HepG2 (cell line): ENCODE measurements around the gene EYA4. TPM values are rescaled to one million over a fixed set of nuclear protein-coding genes. Genes with fewer than 3 reads are reported as not detected.

Experiments
- ATAC-seq: fragments of 200-7000 bp; cut with Tn5 transposase; 3 replicates; pipeline ENCODE4 v1.9.1; 2020; ENCODE audit warnings: mild to moderate bottlenecking, moderate library complexity
- BruUV-seq: library from RNA; stranded (reverse); fragments of 400-500 nt; replicated peaks from 2 replicates; lab custom pipeline; 2021; lab: Mats Ljungman, UMichigan
- CTCF ChIA-PET: fragments of 300-600 bp; formaldehyde crosslinking; extraction: SDS; loops from one replicate; lab custom pipeline; 2021; ENCODE audit warnings: low total read pairs, inconsistent platforms, low intra/inter-chr PET ratio; lab: Yijun Ruan, JAX
- POLR2A ChIA-PET: fragments of 350-600 bp; sonication (Branson Sonifier 250); formaldehyde crosslinking; loops from one replicate; lab custom pipeline; 2020; ENCODE audit warnings: antibody characterized with exemption, inconsistent platforms; lab: Yijun Ruan, JAX
- DNase-seq: peaks from one replicate; pipeline ENCODE4 v3.0.0-alpha.2; 2015; ENCODE audit warnings: low spot score
- FAIRE-seq: peaks from 3 replicates; lab custom pipeline; 2011; peaks lifted over from hg19 to GRCh38; lab: Jason Lieb, UNC
- H2AFZ ChIP-seq: one replicate; pipeline ENCODE4 v1.6.1; 2011; ENCODE audit warnings: low read length, inconsistent platforms
- H3K27ac ChIP-seq: fragments of 300-600 bp; 3 replicates; pipeline ENCODE4 v1.8.0; 2011; ENCODE audit warnings: mixed run types, mild to moderate bottlenecking, mixed read lengths, low read length, inconsistent platforms; ENCODE audit not compliant: insufficient read depth; ENCODE audit errors: extremely low read length
- H3K27me3 ChIP-seq, 2 experiments: fragments of 200-600 bp in 1 of 2; 2 replicates in 1 of 2; 3 replicates in 1 of 2; pipeline versions ENCODE4 v1.6.0 to v1.8.0; 2011; ENCODE audit warnings: low read length in 2 of 2, mild to moderate bottlenecking in 2 of 2, moderate library complexity in 2 of 2, inconsistent platforms in 1 of 2; ENCODE audit not compliant: insufficient read depth in 2 of 2, control insufficient read depth in 1 of 2
- H3K36me3 ChIP-seq, 2 experiments: fragments of 200-600 bp in 1 of 2; replicated peaks in 1 of 2; 2 replicates in 1 of 2; 3 replicates in 1 of 2; pipeline versions ENCODE4 v1.5.1 to v1.8.0; 2011; ENCODE audit warnings: low read length in 2 of 2, inconsistent platforms in 1 of 2; ENCODE audit not compliant: insufficient read depth in 2 of 2, control insufficient read depth in 1 of 2
- H3K4me1 ChIP-seq: 2 replicates; pipeline ENCODE4 v1.5.1; 2012; ENCODE audit warnings: low read length, inconsistent platforms; ENCODE audit not compliant: insufficient read depth
- H3K4me2 ChIP-seq: 2 replicates; pipeline ENCODE4 v1.6.0; 2011; ENCODE audit warnings: low read depth, low read length, inconsistent platforms
- H3K4me3 ChIP-seq, 3 experiments: fragments of 200-600 bp in 1 of 3; sonication (generic), shearing (Covaris generic) in 1 of 3; replicated peaks in 1 of 3; 2 replicates each; pipeline ENCODE4 v1.5.1; 2011 to 2016; ENCODE audit warnings: low read length in 3 of 3, inconsistent platforms in 2 of 3, low read depth in 2 of 3, mild to moderate bottlenecking in 2 of 3, control low read depth in 1 of 3, mixed read lengths in 1 of 3; ENCODE audit not compliant: insufficient read depth in 1 of 3
- H3K79me2 ChIP-seq: one replicate; pipeline ENCODE4 v1.6.1; 2011; ENCODE audit warnings: low read length, inconsistent platforms; ENCODE audit not compliant: insufficient read depth
- H3K9ac ChIP-seq: 2 replicates; pipeline ENCODE4 v1.6.0; 2011; ENCODE audit warnings: mild to moderate bottlenecking, low read depth, low read length, inconsistent platforms; ENCODE audit not compliant: insufficient read depth
- H3K9me3 ChIP-seq: 2 replicates; pipeline ENCODE4 v1.5.1; 2012; ENCODE audit warnings: mild to moderate bottlenecking, low read length
- H4K20me1 ChIP-seq: 2 replicates; pipeline ENCODE4 v1.6.0; 2011; ENCODE audit warnings: inconsistent platforms, mild to moderate bottlenecking, low read length, moderate library complexity; ENCODE audit not compliant: insufficient read depth
- BHLHE40 ChIP-seq: IDR thresholded peaks from 2 replicates; pipeline ENCODE4 v1.6.1; 2011; ENCODE audit warnings: low read length, improper control_type of control experiment
- FOXK1 ChIP-seq: sonication (generic); formaldehyde crosslinking; IDR thresholded peaks from 2 replicates; pipeline ENCODE4 v1.4.0; 2020; ENCODE audit warnings: low read depth, missing genetic modification reagents, borderline replicate concordance
- JARID2 ChIP-seq: sonication (generic); formaldehyde crosslinking; IDR thresholded peaks from 2 replicates; pipeline ENCODE4 v1.8.1; 2023; ENCODE audit warnings: missing genetic modification reagents, inconsistent platforms; ENCODE audit not compliant: insufficient replicate concordance
- MAFF ChIP-seq: IDR thresholded peaks from 2 replicates; pipeline ENCODE4 v1.6.1; 2011; ENCODE audit warnings: low read depth, low read length, improper control_type of control experiment
- MAFK ChIP-seq, 2 experiments: IDR thresholded peaks in 1 of 2; conservative IDR thresholded peaks in 1 of 2; 2 replicates each; pipeline ENCODE4 v1.6.1; 2011; ENCODE audit warnings: improper control_type of control experiment in 2 of 2, low read length in 2 of 2
- MBNL3 ChIP-seq: fragments of 250-450 bp; sonication (Bioruptor Pico); conservative IDR thresholded peaks from 2 replicates; pipeline ENCODE4 v1.8.0; 2022; ENCODE audit warnings: mild to moderate bottlenecking, inconsistent platforms
- MXD4 ChIP-seq: IDR thresholded peaks from 2 replicates; pipeline ENCODE4 v1.6.1; 2016; ENCODE audit warnings: mild to moderate bottlenecking, missing biosample characterization, missing genetic modification reagents
- NR1H2 ChIP-seq: sonication (generic); formaldehyde crosslinking; IDR thresholded peaks from 2 replicates; pipeline ENCODE4 v1.8.1; 2022; ENCODE audit warnings: low read depth, missing genetic modification reagents, borderline replicate concordance
- POLR2A ChIP-seq, 2 experiments: IDR thresholded peaks; 2 replicates each; pipeline ENCODE4 v1.6.1; 2011; ENCODE audit warnings: low read depth in 2 of 2, low read length in 2 of 2, mild to moderate bottlenecking in 1 of 2, moderate library complexity in 1 of 2; ENCODE audit not compliant: insufficient read depth in 1 of 2
- ZNF556 ChIP-seq: sonication (generic); formaldehyde crosslinking; IDR thresholded peaks from 2 replicates; pipeline ENCODE4 v1.4.0; 2020; ENCODE audit warnings: mild to moderate bottlenecking, missing genetic modification reagents, borderline replicate concordance
- WGBS: methylation state at CpG from one replicate; pipeline ENCODE4 v1.1.6; 2017; ENCODE audit warnings: low lambda C conversion rate; 5-methylcytosine and 5-hydroxymethylcytosine counted together
- in situ Hi-C: cut with HindIII; loops from 2 replicates; pipeline ENCODE4 v1.10.0; 2017; ENCODE audit warnings: low pct_unique_long_range_greater_than_20kb; ENCODE audit not compliant: extremely low pct_ligation_motif_present
- intact Hi-C: fragments of 100-400 bp; cut with micrococcal nuclease; formaldehyde crosslinking; loops from one replicate; pipeline ENCODE4 v1.10.0; 2022; ENCODE audit not compliant: unreplicated experiment
- polyA plus RNA-seq, 8 experiments: library from polyadenylated mRNA; depleted of rRNA in 3 of 8; stranded (reverse) in 7 of 8; unstranded in 1 of 8; fragments of >200 nt; fragmentation: Illumina TruSeq in 4 of 8; extraction: Trizol in 4 of 8; gene quantifications; 2 replicates each; pipeline versions ENCODE4 v1.2.1 to v1.2.3, GENCODE V29; 2011 to 2016; ENCODE audit warnings: low read depth in 4 of 8, missing spikeins in 1 of 8, mixed read lengths in 1 of 8; ENCODE audit not compliant: insufficient read depth in 1 of 8
- total RNA-seq, 5 experiments: library from RNA; depleted of rRNA; stranded (reverse); fragments of >200 nt; fragmentation: Illumina TruSeq; extraction: Trizol; gene quantifications; 2 replicates each; pipeline ENCODE4 v1.2.3, GENCODE V29; 2016; ENCODE audit warnings: low read depth in 1 of 5
- TF ChIP-seq, protein P1 (sequence below): sonication (generic); formaldehyde crosslinking; IDR thresholded peaks from 2 replicates; pipeline ENCODE4 v1.9.0; 2021; ENCODE audit warnings: missing genetic modification reagents, mild to moderate bottlenecking, borderline replicate concordance
- TF ChIP-seq, protein P2 (sequence below): sonication (generic); formaldehyde crosslinking; IDR thresholded peaks from 2 replicates; pipeline ENCODE4 v1.9.0; 2022; ENCODE audit warnings: missing genetic modification reagents, mild to moderate bottlenecking, borderline replicate concordance
- TF ChIP-seq, protein P3 (sequence below): sonication (generic); formaldehyde crosslinking; conservative IDR thresholded peaks from 2 replicates; pipeline ENCODE4 v1.8.0; 2022; ENCODE audit warnings: missing genetic modification reagents
- TF ChIP-seq, protein P4 (sequence below): sonication (generic); formaldehyde crosslinking; IDR thresholded peaks from 2 replicates; pipeline ENCODE4 v1.5.1; 2020; ENCODE audit warnings: mild to moderate bottlenecking, missing genetic modification reagents, moderate library complexity
- TF ChIP-seq, protein P5 (sequence below): sonication (generic); formaldehyde crosslinking; IDR thresholded peaks from 2 replicates; pipeline ENCODE4 v1.5.0; 2020; ENCODE audit warnings: missing genetic modification reagents

Gene EYA4
- total and polyA plus RNA-seq, 2 of the 13 experiments (the other 11 are each of a cell fraction or from before 2014, with no cell fraction given): not detected

DNA sequence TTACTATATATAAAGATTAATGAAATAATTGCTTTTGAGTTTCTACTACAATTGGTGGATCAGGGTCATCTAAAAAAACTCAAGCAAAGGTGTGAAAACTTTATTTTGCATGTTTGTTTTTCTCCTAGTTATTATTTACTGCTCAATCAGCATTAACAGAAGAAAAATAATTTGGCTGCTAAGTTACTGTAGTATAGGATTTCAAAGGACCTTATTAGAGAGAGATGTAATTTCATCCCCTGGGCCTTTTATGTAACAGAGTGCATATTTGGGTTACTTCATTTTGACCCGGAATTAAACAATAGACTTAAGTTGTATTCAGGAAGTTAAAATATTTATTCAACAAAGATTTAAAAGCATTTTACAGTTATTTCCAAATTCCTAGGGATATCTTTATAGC lies 49.8 kb downstream of the EYA4 start:
- POLR2A ChIA-PET: no interaction called here
- FAIRE-seq: no peak
- Histone ChIP-seq H2AFZ (no peak overlapping the region), H4K20me1 (no peaks in the 10 kb centered on the region), H3K4me1 (no peaks in the 10 kb centered on the region), H3K36me3 (no peaks in the 10 kb centered on the region), H3K9ac (no peak overlapping the region), H3K4me3 (no peak overlapping the region), H3K27ac (no peak overlapping the region), H3K27me3 (no peaks in the 10 kb centered on the region), H3K9me3 (no peaks in the 10 kb centered on the region), H3K79me2 (no peaks in the 10 kb centered on the region), H3K4me2 (no peak overlapping the region)
- intact Hi-C loops: no loop called here
- DNase-seq: no peak
- in situ Hi-C loops: no loop called here
- ATAC-seq: no peak
- no TSS peak for BruUV-seq
- WGBS: 2% methylated on average over 1 of the region's 1 CpG
- CTCF ChIA-PET: no interaction called here
- TF ChIP-seq MBNL3 (CRISPR knock-in tag) (no peak), FOXK1 (CRISPR knock-in tag) (no peak), MAFF (peak; percentile 68), MXD4 (no peak), NR1H2 (CRISPR knock-in tag) (no peak), MAFK (conservative IDR thresholded peaks at IDR 0.05 in 1 of 2, IDR thresholded peaks at IDR 0.05 in 1 of 2; ENCODE audit: low read length in 2 of 2) (peak; percentile 52 to 73; a peak in 3 of 4 replicates), POLR2A (IDR thresholded peaks at IDR 0.05; ENCODE audit: insufficient read depth in 1 of 2, low read depth in 2 of 2, low read length in 2 of 2) (no peak), BHLHE40 (no peak), ZNF556 (no peak), JARID2 (CRISPR knock-in tag) (no peak)
- TF ChIP-seq, protein P1, sequence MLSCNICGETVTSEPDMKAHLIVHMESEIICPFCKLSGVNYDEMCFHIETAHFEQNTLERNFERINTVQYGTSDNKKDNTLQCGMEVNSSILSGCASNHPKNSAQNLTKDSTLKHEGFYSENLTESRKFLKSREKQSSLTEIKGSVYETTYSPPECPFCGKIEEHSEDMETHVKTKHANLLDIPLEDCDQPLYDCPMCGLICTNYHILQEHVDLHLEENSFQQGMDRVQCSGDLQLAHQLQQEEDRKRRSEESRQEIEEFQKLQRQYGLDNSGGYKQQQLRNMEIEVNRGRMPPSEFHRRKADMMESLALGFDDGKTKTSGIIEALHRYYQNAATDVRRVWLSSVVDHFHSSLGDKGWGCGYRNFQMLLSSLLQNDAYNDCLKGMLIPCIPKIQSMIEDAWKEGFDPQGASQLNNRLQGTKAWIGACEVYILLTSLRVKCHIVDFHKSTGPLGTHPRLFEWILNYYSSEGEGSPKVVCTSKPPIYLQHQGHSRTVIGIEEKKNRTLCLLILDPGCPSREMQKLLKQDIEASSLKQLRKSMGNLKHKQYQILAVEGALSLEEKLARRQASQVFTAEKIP (CRISPR knock-in tag): no peak
- TF ChIP-seq, protein P2, sequence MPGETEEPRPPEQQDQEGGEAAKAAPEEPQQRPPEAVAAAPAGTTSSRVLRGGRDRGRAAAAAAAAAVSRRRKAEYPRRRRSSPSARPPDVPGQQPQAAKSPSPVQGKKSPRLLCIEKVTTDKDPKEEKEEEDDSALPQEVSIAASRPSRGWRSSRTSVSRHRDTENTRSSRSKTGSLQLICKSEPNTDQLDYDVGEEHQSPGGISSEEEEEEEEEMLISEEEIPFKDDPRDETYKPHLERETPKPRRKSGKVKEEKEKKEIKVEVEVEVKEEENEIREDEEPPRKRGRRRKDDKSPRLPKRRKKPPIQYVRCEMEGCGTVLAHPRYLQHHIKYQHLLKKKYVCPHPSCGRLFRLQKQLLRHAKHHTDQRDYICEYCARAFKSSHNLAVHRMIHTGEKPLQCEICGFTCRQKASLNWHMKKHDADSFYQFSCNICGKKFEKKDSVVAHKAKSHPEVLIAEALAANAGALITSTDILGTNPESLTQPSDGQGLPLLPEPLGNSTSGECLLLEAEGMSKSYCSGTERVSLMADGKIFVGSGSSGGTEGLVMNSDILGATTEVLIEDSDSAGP: no peak
- TF ChIP-seq, protein P3, sequence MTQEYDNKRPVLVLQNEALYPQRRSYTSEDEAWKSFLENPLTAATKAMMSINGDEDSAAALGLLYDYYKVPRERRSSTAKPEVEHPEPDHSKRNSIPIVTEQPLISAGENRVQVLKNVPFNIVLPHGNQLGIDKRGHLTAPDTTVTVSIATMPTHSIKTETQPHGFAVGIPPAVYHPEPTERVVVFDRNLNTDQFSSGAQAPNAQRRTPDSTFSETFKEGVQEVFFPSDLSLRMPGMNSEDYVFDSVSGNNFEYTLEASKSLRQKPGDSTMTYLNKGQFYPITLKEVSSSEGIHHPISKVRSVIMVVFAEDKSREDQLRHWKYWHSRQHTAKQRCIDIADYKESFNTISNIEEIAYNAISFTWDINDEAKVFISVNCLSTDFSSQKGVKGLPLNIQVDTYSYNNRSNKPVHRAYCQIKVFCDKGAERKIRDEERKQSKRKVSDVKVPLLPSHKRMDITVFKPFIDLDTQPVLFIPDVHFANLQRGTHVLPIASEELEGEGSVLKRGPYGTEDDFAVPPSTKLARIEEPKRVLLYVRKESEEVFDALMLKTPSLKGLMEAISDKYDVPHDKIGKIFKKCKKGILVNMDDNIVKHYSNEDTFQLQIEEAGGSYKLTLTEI (CRISPR knock-in tag): no peak
- TF ChIP-seq, protein P4, sequence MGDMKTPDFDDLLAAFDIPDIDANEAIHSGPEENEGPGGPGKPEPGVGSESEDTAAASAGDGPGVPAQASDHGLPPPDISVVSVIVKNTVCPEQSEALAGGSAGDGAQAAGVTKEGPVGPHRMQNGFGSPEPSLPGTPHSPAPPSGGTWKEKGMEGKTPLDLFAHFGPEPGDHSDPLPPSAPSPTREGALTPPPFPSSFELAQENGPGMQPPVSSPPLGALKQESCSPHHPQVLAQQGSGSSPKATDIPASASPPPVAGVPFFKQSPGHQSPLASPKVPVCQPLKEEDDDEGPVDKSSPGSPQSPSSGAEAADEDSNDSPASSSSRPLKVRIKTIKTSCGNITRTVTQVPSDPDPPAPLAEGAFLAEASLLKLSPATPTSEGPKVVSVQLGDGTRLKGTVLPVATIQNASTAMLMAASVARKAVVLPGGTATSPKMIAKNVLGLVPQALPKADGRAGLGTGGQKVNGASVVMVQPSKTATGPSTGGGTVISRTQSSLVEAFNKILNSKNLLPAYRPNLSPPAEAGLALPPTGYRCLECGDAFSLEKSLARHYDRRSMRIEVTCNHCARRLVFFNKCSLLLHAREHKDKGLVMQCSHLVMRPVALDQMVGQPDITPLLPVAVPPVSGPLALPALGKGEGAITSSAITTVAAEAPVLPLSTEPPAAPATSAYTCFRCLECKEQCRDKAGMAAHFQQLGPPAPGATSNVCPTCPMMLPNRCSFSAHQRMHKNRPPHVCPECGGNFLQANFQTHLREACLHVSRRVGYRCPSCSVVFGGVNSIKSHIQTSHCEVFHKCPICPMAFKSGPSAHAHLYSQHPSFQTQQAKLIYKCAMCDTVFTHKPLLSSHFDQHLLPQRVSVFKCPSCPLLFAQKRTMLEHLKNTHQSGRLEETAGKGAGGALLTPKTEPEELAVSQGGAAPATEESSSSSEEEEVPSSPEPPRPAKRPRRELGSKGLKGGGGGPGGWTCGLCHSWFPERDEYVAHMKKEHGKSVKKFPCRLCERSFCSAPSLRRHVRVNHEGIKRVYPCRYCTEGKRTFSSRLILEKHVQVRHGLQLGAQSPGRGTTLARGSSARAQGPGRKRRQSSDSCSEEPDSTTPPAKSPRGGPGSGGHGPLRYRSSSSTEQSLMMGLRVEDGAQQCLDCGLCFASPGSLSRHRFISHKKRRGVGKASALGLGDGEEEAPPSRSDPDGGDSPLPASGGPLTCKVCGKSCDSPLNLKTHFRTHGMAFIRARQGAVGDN (CRISPR knock-in tag): no peak
- TF ChIP-seq, protein P5, sequence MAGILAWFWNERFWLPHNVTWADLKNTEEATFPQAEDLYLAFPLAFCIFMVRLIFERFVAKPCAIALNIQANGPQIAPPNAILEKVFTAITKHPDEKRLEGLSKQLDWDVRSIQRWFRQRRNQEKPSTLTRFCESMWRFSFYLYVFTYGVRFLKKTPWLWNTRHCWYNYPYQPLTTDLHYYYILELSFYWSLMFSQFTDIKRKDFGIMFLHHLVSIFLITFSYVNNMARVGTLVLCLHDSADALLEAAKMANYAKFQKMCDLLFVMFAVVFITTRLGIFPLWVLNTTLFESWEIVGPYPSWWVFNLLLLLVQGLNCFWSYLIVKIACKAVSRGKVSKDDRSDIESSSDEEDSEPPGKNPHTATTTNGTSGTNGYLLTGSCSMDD (CRISPR knock-in tag): no peak
